Esophagus squamous epithelium (tissue), 4 donors: ENCODE results near the gene PPP4C.

Experiments used
- POLR2A ChIP-seq, 4 donors: fragments of 450-650 bp; IDR thresholded peaks; one replicate each; pipeline ENCODE4 v1.6.1; 2017; ENCODE audit warnings: antibody characterized with exemption in 4 of 4, mild to moderate bottlenecking in 4 of 4, moderate library complexity in 3 of 4
- TF ChIP-seq, protein P1 (sequence below), 6 experiments: fragments of 450-650 bp in 4 of 6; fragments of 200-600 bp in 2 of 6; sonication (generic) in 2 of 6; IDR thresholded peaks; one replicate each; pipeline ENCODE4 v1.5.1; 2016 to 2019; ENCODE audit warnings: antibody characterized with exemption in 6 of 6, mild to moderate bottlenecking in 4 of 6, moderate library complexity in 4 of 6

DNA sequence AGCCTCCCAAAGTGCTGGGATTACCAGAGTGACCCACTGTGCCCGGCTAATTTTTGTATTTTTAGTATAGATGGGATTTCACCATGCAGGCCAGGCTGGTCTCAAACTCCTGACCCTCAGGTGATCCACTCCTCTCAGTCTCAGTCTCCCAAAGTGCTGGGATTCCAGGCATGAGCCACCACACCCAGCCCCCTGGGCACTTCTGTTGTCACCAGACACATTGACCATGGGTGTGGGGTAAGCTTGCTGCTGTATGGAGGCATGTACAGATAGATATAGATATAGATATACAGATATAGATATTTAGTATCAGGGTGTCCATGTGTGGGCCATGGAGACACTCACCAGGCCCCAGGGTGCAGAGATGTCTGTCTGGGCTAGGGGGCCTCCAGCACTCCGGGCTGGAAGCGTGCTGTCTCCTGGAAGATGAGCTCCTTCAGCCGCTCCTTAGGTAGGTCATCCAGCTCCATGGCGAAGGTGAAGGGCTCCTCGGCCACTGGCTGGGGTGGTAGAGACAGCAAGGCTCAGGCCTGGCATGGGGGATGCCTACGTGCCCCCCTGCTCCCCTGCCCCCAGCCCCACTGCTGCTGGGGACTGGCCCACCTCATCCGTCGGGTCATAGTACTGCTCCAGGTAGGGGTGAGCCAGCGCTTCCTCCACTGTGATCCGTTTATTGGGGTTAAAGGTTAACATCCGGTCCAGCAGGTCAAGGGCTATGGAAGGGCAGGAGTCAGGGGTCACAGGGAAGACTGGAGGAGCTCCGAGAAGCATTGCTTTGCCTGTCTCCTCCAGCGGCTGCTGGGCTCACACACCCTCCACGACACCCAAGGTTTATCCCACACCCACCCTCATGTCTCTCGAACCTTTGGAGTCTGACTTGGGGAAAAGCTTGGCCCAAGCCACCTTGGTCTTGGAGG, 40.8 kb downstream of the PPP4C start:
- TF ChIP-seq, protein P1, sequence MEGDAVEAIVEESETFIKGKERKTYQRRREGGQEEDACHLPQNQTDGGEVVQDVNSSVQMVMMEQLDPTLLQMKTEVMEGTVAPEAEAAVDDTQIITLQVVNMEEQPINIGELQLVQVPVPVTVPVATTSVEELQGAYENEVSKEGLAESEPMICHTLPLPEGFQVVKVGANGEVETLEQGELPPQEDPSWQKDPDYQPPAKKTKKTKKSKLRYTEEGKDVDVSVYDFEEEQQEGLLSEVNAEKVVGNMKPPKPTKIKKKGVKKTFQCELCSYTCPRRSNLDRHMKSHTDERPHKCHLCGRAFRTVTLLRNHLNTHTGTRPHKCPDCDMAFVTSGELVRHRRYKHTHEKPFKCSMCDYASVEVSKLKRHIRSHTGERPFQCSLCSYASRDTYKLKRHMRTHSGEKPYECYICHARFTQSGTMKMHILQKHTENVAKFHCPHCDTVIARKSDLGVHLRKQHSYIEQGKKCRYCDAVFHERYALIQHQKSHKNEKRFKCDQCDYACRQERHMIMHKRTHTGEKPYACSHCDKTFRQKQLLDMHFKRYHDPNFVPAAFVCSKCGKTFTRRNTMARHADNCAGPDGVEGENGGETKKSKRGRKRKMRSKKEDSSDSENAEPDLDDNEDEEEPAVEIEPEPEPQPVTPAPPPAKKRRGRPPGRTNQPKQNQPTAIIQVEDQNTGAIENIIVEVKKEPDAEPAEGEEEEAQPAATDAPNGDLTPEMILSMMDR (IDR thresholded peaks at IDR 0.05) = no peak
- TF ChIP-seq POLR2A (IDR thresholded peaks at IDR 0.05) = no peak
